GM21786 (cell line): Measurements from ENCODE around the gene RNGTT.

Source experiments
- ATAC-seq: cut with Tn5 transposase; IDR thresholded peaks from one replicate; pipeline ENCODE4 v1.9.1; 2021; ENCODE audit not compliant: unreplicated experiment

RNGTT gene

GRCh38 chr6:88566746-88567534 is 396.5 kb downstream of the RNGTT start:
- ATAC-seq: no peak

- no peak for ATAC-seq
Measured at GRCh38 chr6:88565836-88566235, 397.6 kb downstream of the RNGTT start.

GRCh38 chr6:88565409-88565811 is 398.0 kb downstream of the RNGTT start:
- ATAC-seq: no peak

GRCh38 chr6:88563277-88563625 is 400.2 kb downstream of the RNGTT start:
- no peak for ATAC-seq

GRCh38 chr6:88562353-88563276 is 400.8 kb downstream of the RNGTT start:
- ATAC-seq: no peak

- no peak for ATAC-seq
Measured at GRCh38 chr6:88561954-88562315, 401.5 kb downstream of the RNGTT start.

- no peak for ATAC-seq
Measured at GRCh38 chr6:88561034-88561953, 402.1 kb downstream of the RNGTT start.
